ENCODE measurements around the gene ACLY. TPM values are rescaled to one million over a fixed set of nuclear protein-coding genes. Genes with fewer than 3 reads are reported as not detected.

The ACLY gene
- total and polyA plus RNA-seq, 2 of the 13 experiments (the other 11 are each of a cell fraction or from before 2014, with no cell fraction given): 111 to 218 TPM

DNA sequence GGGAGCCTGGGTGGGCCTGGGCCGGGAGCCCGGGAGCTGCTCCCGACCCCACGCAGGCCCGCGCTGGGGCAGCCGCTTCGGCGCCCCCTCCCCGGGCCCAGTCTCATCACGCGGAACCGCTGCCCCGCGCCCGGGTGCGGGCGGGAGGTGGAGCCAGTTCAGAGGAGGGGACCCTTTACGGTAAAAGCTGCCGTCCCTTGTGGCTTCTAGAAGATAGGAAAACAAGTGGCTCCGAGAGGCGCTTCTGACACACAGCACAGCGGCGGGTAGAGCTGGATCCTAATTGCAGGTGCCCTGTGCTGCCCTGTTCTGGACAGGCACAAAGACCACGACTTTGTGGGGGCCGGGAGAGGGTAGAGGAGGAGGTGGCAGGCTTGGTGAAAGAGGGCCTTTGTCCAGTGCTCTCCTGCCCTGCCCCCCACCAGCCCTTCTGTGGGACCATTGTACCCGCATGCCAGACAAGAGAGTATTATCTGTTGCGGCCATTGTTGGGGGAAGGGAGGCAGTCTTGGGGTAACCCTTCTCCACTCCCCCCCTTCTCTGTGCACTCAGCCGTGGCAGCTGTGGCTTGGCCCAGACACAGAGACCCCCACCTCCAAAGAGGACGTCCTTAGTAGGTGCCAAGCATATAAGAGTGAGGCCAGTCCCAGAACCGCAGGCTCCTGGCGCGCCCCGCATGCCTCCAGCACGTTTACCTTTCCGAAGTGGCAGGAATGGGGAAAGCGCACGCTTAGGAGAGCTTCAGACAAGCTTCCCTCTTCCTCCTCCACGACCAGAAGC is 48.6 kb upstream of the ACLY start (continued):
- TF ChIP-seq ZNF891 (CRISPR knock-in tag; IDR thresholded peaks at IDR 0.05): peak; percentile 3; the same call in 1 of the 2 replicates
- TF ChIP-seq KDM5B (CRISPR knock-in tag; IDR thresholded peaks at IDR 0.05; ENCODE audit: borderline replicate concordance): 0 out of 2 replicates have a peak, but pooled peaks have one; percentile 52
- TF ChIP-seq, protein P1, sequence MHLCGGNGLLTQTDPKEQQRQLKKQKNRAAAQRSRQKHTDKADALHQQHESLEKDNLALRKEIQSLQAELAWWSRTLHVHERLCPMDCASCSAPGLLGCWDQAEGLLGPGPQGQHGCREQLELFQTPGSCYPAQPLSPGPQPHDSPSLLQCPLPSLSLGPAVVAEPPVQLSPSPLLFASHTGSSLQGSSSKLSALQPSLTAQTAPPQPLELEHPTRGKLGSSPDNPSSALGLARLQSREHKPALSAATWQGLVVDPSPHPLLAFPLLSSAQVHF (CRISPR knock-in tag; IDR thresholded peaks at IDR 0.05): peak; percentile 78; the same call in 1 of the 2 replicates
- TF ChIP-seq, protein P2, sequence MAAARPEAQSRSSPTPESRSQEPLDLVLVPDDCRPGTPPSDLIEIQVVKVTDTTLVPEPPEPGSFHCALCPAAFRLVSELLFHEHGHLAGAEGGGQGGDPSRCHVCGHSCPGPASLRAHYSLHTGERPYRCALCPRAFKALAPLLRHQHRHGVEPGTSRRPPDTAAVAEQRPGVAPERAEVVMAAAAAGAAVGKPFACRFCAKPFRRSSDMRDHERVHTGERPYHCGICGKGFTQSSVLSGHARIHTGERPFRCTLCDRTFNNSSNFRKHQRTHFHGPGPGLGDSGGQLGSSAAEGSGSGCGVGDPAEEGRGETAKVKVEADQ (CRISPR knock-in tag; IDR thresholded peaks at IDR 0.05; ENCODE audit: borderline replicate concordance): peak; percentile 62; the same call in 1 of the 2 replicates
- TF ChIP-seq ZNF7 (CRISPR knock-in tag; IDR thresholded peaks at IDR 0.05): 0 out of 2 replicates have a peak, but pooled peaks have one; percentile 16
- TF ChIP-seq, protein P3, sequence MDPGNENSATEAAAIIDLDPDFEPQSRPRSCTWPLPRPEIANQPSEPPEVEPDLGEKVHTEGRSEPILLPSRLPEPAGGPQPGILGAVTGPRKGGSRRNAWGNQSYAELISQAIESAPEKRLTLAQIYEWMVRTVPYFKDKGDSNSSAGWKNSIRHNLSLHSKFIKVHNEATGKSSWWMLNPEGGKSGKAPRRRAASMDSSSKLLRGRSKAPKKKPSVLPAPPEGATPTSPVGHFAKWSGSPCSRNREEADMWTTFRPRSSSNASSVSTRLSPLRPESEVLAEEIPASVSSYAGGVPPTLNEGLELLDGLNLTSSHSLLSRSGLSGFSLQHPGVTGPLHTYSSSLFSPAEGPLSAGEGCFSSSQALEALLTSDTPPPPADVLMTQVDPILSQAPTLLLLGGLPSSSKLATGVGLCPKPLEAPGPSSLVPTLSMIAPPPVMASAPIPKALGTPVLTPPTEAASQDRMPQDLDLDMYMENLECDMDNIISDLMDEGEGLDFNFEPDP (CRISPR knock-in tag; conservative IDR thresholded peaks at IDR 0.05): 0 out of 2 replicates have a peak, but pooled peaks have one; percentile 6
- TF ChIP-seq, protein P4, sequence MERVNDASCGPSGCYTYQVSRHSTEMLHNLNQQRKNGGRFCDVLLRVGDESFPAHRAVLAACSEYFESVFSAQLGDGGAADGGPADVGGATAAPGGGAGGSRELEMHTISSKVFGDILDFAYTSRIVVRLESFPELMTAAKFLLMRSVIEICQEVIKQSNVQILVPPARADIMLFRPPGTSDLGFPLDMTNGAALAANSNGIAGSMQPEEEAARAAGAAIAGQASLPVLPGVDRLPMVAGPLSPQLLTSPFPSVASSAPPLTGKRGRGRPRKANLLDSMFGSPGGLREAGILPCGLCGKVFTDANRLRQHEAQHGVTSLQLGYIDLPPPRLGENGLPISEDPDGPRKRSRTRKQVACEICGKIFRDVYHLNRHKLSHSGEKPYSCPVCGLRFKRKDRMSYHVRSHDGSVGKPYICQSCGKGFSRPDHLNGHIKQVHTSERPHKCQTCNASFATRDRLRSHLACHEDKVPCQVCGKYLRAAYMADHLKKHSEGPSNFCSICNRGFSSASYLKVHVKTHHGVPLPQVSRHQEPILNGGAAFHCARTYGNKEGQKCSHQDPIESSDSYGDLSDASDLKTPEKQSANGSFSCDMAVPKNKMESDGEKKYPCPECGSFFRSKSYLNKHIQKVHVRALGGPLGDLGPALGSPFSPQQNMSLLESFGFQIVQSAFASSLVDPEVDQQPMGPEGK (CRISPR knock-in tag; IDR thresholded peaks at IDR 0.05): peak; percentile 84
- TF ChIP-seq, protein P5, sequence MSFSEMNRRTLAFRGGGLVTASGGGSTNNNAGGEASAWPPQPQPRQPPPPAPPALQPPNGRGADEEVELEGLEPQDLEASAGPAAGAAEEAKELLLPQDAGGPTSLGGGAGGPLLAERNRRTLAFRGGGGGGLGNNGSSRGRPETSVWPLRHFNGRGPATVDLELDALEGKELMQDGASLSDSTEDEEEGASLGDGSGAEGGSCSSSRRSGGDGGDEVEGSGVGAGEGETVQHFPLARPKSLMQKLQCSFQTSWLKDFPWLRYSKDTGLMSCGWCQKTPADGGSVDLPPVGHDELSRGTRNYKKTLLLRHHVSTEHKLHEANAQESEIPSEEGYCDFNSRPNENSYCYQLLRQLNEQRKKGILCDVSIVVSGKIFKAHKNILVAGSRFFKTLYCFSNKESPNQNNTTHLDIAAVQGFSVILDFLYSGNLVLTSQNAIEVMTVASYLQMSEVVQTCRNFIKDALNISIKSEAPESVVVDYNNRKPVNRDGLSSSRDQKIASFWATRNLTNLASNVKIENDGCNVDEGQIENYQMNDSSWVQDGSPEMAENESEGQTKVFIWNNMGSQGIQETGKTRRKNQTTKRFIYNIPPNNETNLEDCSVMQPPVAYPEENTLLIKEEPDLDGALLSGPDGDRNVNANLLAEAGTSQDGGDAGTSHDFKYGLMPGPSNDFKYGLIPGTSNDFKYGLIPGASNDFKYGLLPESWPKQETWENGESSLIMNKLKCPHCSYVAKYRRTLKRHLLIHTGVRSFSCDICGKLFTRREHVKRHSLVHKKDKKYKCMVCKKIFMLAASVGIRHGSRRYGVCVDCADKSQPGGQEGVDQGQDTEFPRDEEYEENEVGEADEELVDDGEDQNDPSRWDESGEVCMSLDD (CRISPR knock-in tag; IDR thresholded peaks at IDR 0.05; ENCODE audit: borderline replicate concordance): peak; percentile 63; the same call in 1 of the 2 replicates
- 0 out of 2 replicates have a peak, but pooled peaks have one; percentile 10 for TF ChIP-seq HOXA7 (CRISPR knock-in tag; IDR thresholded peaks at IDR 0.05)
- TF ChIP-seq GLI4 (CRISPR knock-in tag; IDR thresholded peaks at IDR 0.05; ENCODE audit: borderline replicate concordance): 0 out of 2 replicates have a peak, but pooled peaks have one; percentile 39
- TF ChIP-seq CCAR2 (optimal IDR thresholded peaks at IDR 0.05; ENCODE audit: low read depth, low read length): peak; percentile 68
- 0 out of 2 replicates have a peak, but pooled peaks have one; percentile 53 for TF ChIP-seq ZNF878 (CRISPR knock-in tag; IDR thresholded peaks at IDR 0.05)
- peak; percentile 41 to 86; a peak in 3 of 4 replicates for TF ChIP-seq POLR2A (IDR thresholded peaks at IDR 0.05; ENCODE audit: insufficient read depth in 1 of 2, low read depth in 2 of 2, low read length in 2 of 2)
- 0 out of 2 replicates have a peak, but pooled peaks have one; percentile 7 for TF ChIP-seq ZSCAN9 (CRISPR knock-in tag; IDR thresholded peaks at IDR 0.05; ENCODE audit: borderline replicate concordance)
- TF ChIP-seq, protein P6, sequence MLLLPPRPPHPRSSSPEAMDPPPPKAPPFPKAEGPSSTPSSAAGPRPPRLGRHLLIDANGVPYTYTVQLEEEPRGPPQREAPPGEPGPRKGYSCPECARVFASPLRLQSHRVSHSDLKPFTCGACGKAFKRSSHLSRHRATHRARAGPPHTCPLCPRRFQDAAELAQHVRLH (CRISPR knock-in tag; IDR thresholded peaks at IDR 0.05; ENCODE audit: borderline replicate concordance, low read depth): peak; percentile 87
- TF ChIP-seq, protein P7, sequence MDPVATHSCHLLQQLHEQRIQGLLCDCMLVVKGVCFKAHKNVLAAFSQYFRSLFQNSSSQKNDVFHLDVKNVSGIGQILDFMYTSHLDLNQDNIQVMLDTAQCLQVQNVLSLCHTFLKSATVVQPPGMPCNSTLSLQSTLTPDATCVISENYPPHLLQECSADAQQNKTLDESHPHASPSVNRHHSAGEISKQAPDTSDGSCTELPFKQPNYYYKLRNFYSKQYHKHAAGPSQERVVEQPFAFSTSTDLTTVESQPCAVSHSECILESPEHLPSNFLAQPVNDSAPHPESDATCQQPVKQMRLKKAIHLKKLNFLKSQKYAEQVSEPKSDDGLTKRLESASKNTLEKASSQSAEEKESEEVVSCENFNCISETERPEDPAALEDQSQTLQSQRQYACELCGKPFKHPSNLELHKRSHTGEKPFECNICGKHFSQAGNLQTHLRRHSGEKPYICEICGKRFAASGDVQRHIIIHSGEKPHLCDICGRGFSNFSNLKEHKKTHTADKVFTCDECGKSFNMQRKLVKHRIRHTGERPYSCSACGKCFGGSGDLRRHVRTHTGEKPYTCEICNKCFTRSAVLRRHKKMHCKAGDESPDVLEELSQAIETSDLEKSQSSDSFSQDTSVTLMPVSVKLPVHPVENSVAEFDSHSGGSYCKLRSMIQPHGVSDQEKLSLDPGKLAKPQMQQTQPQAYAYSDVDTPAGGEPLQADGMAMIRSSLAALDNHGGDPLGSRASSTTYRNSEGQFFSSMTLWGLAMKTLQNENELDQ (CRISPR knock-in tag; IDR thresholded peaks at IDR 0.05; ENCODE audit: borderline replicate concordance): 0 out of 2 replicates have a peak, but pooled peaks have one; percentile 9

Data from HepG2 (cell line).